ENCODE results near the gene GPR183. TPM values are rescaled to one million over a fixed set of nuclear protein-coding genes. Genes with fewer than 3 reads are reported as not detected.

The GPR183 gene
- total and polyA plus RNA-seq, 10 of the 15 experiments (the other 5 are each of a cell fraction or from before 2014, with no cell fraction given) = 134 to 669 (median 225) TPM

DNA sequence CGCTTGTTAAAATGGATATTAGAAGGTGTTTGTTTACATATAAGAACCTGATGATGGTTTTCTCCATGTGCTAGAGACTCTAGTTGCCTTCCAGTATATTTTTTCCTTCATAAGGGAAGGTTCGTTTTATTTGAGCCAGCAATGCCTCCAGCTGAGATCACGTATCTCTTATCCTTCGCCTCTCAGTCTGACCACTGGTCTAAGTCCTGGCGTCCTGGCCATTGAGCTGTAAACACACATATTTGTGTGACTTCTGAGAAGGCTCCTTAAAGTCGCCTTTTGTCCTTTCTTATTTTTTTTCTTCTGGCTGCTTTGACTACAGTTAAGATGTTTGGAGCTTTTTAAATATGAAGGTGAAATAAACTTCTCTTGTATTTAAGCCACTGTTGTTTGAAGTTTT lies 23.7 kb upstream of the GPR183 start:
- no peak overlapping the region for H3K4me2 ChIP-seq (ENCODE audit: control insufficient read depth, insufficient read depth)
- ChIA-PET SMC1A (ENCODE audit: uncharacterized antibody, unreplicated experiment) (interaction anchor here (0.8 to 8.6 kb wide), 16 partner anchors 7 to 61 kb away, joined by 3 to 118 read pairs (median 7); partner anchors contain the start of gene GPR183), POLR2A (interaction anchor here (0.9 to 1.8 kb wide), 3 partner anchors 9 to 90 kb away, joined by 3 to 7 read pairs (median 4); no protein-coding TSS in a partner anchor), RAD21 (ENCODE audit: unreplicated experiment) (interaction anchor here (0.9 to 8.6 kb wide), 7 partner anchors 22 to 103 kb away, joined by 3 to 126 read pairs (median 3); partner anchors contain the start of gene GPR183), CTCF (interaction anchor here (0.9 to 2.4 kb wide), 7 partner anchors 21 to 106 kb away, joined by 3 to 7 read pairs (median 4); no protein-coding TSS in a partner anchor)
- ATAC-seq = no peak
- no peak overlapping the region for H3K9ac ChIP-seq (ENCODE audit: control insufficient read depth, insufficient read depth, low read length)
- H3K27me3 ChIP-seq (replicated peaks in 1 of 2; ENCODE audit: control insufficient read depth in 2 of 2, insufficient read depth in 2 of 2, low read length in 1 of 2) = no peaks in the 10 kb centered on the region
- no peaks in the 10 kb centered on the region for H4K20me1 ChIP-seq (ENCODE audit: control insufficient read depth, insufficient read depth)
- no peak overlapping the region for H3K27ac ChIP-seq (ENCODE audit: control insufficient read depth, insufficient read depth)
- H3K79me2 ChIP-seq (ENCODE audit: control insufficient read depth, insufficient read depth, low read length) = peaks cover 3% of the 10 kb centered on the region
- no peak overlapping the region for H3K4me3 ChIP-seq
- no TSS peak for BruUV-seq (replicated peaks)
- intact Hi-C loops (cut with micrococcal nuclease; ENCODE audit: unreplicated experiment) (no loop called here), in situ Hi-C loops (cut with MboI) (no loop called here)
- no peak for DNase-seq (ENCODE audit: low read depth, low spot score)
- H3K4me1 ChIP-seq (ENCODE audit: control insufficient read depth, insufficient read depth, low read length) = peaks cover 26% of the 10 kb centered on the region
- no peaks in the 10 kb centered on the region; the same call in 1 of the 3 replicates for H3K9me3 ChIP-seq (replicated peaks; ENCODE audit: control insufficient read depth, insufficient read depth, low read length)
- WGBS (ENCODE audit: insufficient coverage, insufficient replicate concordance, low lambda C conversion rate, missing lambda C conversion rate) = 67% methylated on average over 6 of the region's 6 CpGs
- no peaks in the 10 kb centered on the region; a peak in 2 of 4 replicates for H3K36me3 ChIP-seq (ENCODE audit: control insufficient read depth in 2 of 2, insufficient read depth in 2 of 2, low read length in 1 of 2)
- no peak overlapping the region for H2AFZ ChIP-seq (ENCODE audit: control insufficient read depth, low read depth, low read length)
- no peak for FAIRE-seq
- TF ChIP-seq SMAD5 (IDR thresholded peaks at IDR 0.05; ENCODE audit: low read depth) = no peak
- TF ChIP-seq, protein P1, sequence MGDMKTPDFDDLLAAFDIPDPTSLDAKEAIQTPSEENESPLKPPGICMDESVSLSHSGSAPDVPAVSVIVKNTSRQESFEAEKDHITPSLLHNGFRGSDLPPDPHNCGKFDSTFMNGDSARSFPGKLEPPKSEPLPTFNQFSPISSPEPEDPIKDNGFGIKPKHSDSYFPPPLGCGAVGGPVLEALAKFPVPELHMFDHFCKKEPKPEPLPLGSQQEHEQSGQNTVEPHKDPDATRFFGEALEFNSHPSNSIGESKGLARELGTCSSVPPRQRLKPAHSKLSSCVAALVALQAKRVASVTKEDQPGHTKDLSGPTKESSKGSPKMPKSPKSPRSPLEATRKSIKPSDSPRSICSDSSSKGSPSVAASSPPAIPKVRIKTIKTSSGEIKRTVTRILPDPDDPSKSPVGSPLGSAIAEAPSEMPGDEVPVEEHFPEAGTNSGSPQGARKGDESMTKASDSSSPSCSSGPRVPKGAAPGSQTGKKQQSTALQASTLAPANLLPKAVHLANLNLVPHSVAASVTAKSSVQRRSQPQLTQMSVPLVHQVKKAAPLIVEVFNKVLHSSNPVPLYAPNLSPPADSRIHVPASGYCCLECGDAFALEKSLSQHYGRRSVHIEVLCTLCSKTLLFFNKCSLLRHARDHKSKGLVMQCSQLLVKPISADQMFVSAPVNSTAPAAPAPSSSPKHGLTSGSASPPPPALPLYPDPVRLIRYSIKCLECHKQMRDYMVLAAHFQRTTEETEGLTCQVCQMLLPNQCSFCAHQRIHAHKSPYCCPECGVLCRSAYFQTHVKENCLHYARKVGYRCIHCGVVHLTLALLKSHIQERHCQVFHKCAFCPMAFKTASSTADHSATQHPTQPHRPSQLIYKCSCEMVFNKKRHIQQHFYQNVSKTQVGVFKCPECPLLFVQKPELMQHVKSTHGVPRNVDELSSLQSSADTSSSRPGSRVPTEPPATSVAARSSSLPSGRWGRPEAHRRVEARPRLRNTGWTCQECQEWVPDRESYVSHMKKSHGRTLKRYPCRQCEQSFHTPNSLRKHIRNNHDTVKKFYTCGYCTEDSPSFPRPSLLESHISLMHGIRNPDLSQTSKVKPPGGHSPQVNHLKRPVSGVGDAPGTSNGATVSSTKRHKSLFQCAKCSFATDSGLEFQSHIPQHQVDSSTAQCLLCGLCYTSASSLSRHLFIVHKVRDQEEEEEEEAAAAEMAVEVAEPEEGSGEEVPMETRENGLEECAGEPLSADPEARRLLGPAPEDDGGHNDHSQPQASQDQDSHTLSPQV (IDR thresholded peaks at IDR 0.05) = no peak
- no peak for TF ChIP-seq ZSCAN29 (IDR thresholded peaks at IDR 0.05)
- no peak for TF ChIP-seq MXI1 (IDR thresholded peaks at IDR 0.05; ENCODE audit: low read depth, low read length)
- TF ChIP-seq HDAC6 (IDR thresholded peaks at IDR 0.05; ENCODE audit: unreplicated experiment) = no peak
- TF ChIP-seq, protein P2, sequence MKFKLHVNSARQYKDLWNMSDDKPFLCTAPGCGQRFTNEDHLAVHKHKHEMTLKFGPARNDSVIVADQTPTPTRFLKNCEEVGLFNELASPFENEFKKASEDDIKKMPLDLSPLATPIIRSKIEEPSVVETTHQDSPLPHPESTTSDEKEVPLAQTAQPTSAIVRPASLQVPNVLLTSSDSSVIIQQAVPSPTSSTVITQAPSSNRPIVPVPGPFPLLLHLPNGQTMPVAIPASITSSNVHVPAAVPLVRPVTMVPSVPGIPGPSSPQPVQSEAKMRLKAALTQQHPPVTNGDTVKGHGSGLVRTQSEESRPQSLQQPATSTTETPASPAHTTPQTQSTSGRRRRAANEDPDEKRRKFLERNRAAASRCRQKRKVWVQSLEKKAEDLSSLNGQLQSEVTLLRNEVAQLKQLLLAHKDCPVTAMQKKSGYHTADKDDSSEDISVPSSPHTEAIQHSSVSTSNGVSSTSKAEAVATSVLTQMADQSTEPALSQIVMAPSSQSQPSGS (IDR thresholded peaks at IDR 0.05; ENCODE audit: low read length) = no peak
- TF ChIP-seq, protein P3, sequence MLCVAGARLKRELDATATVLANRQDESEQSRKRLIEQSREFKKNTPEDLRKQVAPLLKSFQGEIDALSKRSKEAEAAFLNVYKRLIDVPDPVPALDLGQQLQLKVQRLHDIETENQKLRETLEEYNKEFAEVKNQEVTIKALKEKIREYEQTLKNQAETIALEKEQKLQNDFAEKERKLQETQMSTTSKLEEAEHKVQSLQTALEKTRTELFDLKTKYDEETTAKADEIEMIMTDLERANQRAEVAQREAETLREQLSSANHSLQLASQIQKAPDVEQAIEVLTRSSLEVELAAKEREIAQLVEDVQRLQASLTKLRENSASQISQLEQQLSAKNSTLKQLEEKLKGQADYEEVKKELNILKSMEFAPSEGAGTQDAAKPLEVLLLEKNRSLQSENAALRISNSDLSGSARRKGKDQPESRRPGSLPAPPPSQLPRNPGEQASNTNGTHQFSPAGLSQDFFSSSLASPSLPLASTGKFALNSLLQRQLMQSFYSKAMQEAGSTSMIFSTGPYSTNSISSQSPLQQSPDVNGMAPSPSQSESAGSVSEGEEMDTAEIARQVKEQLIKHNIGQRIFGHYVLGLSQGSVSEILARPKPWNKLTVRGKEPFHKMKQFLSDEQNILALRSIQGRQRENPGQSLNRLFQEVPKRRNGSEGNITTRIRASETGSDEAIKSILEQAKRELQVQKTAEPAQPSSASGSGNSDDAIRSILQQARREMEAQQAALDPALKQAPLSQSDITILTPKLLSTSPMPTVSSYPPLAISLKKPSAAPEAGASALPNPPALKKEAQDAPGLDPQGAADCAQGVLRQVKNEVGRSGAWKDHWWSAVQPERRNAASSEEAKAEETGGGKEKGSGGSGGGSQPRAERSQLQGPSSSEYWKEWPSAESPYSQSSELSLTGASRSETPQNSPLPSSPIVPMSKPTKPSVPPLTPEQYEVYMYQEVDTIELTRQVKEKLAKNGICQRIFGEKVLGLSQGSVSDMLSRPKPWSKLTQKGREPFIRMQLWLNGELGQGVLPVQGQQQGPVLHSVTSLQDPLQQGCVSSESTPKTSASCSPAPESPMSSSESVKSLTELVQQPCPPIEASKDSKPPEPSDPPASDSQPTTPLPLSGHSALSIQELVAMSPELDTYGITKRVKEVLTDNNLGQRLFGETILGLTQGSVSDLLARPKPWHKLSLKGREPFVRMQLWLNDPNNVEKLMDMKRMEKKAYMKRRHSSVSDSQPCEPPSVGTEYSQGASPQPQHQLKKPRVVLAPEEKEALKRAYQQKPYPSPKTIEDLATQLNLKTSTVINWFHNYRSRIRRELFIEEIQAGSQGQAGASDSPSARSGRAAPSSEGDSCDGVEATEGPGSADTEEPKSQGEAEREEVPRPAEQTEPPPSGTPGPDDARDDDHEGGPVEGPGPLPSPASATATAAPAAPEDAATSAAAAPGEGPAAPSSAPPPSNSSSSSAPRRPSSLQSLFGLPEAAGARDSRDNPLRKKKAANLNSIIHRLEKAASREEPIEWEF (IDR thresholded peaks at IDR 0.05; ENCODE audit: insufficient replicate concordance, low read depth, low read length) = no peak
- TF ChIP-seq, protein P4, sequence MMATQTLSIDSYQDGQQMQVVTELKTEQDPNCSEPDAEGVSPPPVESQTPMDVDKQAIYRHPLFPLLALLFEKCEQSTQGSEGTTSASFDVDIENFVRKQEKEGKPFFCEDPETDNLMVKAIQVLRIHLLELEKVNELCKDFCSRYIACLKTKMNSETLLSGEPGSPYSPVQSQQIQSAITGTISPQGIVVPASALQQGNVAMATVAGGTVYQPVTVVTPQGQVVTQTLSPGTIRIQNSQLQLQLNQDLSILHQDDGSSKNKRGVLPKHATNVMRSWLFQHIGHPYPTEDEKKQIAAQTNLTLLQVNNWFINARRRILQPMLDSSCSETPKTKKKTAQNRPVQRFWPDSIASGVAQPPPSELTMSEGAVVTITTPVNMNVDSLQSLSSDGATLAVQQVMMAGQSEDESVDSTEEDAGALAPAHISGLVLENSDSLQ (IDR thresholded peaks at IDR 0.05) = no peak
- no peak for TF ChIP-seq CBX5 (IDR thresholded peaks at IDR 0.05; ENCODE audit: low read depth)
- no peak for TF ChIP-seq MYB (IDR thresholded peaks at IDR 0.05; ENCODE audit: borderline replicate concordance, low read depth, low read length)
- no peak for TF ChIP-seq SMC3 (IDR thresholded peaks at IDR 0.05; ENCODE audit: borderline replicate concordance, low read length)
- no peak for TF ChIP-seq RFX5 (IDR thresholded peaks at IDR 0.05; ENCODE audit: low read depth, low read length)

Measured in GM12878 (cell line).